ENCODE results near the gene BLMH.

Gene BLMH

GRCh38 chr17:30274887-30275286 is 16.9 kb downstream of the BLMH start:
- DNase-seq (ENCODE audit: low spot score) (no peak), ATAC-seq (ENCODE audit: low read depth) (no peak)
- Histone ChIP-seq H3K4me3 (ENCODE audit: severe bottlenecking) (no peak overlapping the region), H3K9me3 (ENCODE audit: severe bottlenecking) (no peaks in the 10 kb centered on the region), H3K4me1 (ENCODE audit: insufficient read depth, poor library complexity, severe bottlenecking) (no peaks in the 10 kb centered on the region), H3K36me3 (ENCODE audit: low read depth) (peaks cover 79% of the 10 kb centered on the region), H3K27me3 (ENCODE audit: insufficient read depth, poor library complexity, severe bottlenecking) (no peaks in the 10 kb centered on the region), H3K27ac (ENCODE audit: poor library complexity, severe bottlenecking) (no peak overlapping the region)
- no peak for TF ChIP-seq CTCF (IDR thresholded peaks at IDR 0.05; ENCODE audit: poor library complexity, severe bottlenecking)

GRCh38 chr17:30273373-30273772 is 18.4 kb downstream of the BLMH start:
- DNase-seq (ENCODE audit: low spot score) (no peak), ATAC-seq (ENCODE audit: low read depth) (no peak)
- no peaks in the 10 kb centered on the region for H3K27me3 ChIP-seq (ENCODE audit: insufficient read depth, poor library complexity, severe bottlenecking)
- H3K36me3 ChIP-seq (ENCODE audit: low read depth): peaks cover 77% of the 10 kb centered on the region
- H3K4me3 ChIP-seq (ENCODE audit: severe bottlenecking): no peak overlapping the region
- no peaks in the 10 kb centered on the region for H3K4me1 ChIP-seq (ENCODE audit: insufficient read depth, poor library complexity, severe bottlenecking)
- H3K27ac ChIP-seq (ENCODE audit: poor library complexity, severe bottlenecking): no peak overlapping the region
- H3K9me3 ChIP-seq (ENCODE audit: severe bottlenecking): no peaks in the 10 kb centered on the region
- no peak for TF ChIP-seq CTCF (IDR thresholded peaks at IDR 0.05; ENCODE audit: poor library complexity, severe bottlenecking)

GRCh38 chr17:30271102-30271501 is 20.6 kb downstream of the BLMH start:
- DNase-seq (ENCODE audit: low spot score): no peak
- TF ChIP-seq CTCF (IDR thresholded peaks at IDR 0.05; ENCODE audit: poor library complexity, severe bottlenecking): no peak
- no peak for ATAC-seq (ENCODE audit: low read depth)

GRCh38 chr17:30267625-30268024 is 24.1 kb downstream of the BLMH start:
- DNase-seq (ENCODE audit: low spot score): no peak
- Histone ChIP-seq H3K4me1 (ENCODE audit: insufficient read depth, poor library complexity, severe bottlenecking) (no peaks in the 10 kb centered on the region), H3K9me3 (ENCODE audit: severe bottlenecking) (no peaks in the 10 kb centered on the region), H3K27ac (ENCODE audit: poor library complexity, severe bottlenecking) (no peak overlapping the region), H3K4me3 (ENCODE audit: severe bottlenecking) (no peak overlapping the region), H3K36me3 (ENCODE audit: low read depth) (peaks cover 89% of the 10 kb centered on the region), H3K27me3 (ENCODE audit: insufficient read depth, poor library complexity, severe bottlenecking) (no peaks in the 10 kb centered on the region)
- TF ChIP-seq CTCF (IDR thresholded peaks at IDR 0.05; ENCODE audit: poor library complexity, severe bottlenecking): no peak
- ATAC-seq (ENCODE audit: low read depth): no peak

More at GRCh38 chr17:30271102-30271501, 20.6 kb downstream of the BLMH start:
- Histone ChIP-seq H3K36me3 (ENCODE audit: low read depth) (peaks cover 75% of the 10 kb centered on the region), H3K4me1 (ENCODE audit: insufficient read depth, poor library complexity, severe bottlenecking) (no peaks in the 10 kb centered on the region), H3K4me3 (ENCODE audit: severe bottlenecking) (no peak overlapping the region), H3K27me3 (ENCODE audit: insufficient read depth, poor library complexity, severe bottlenecking) (no peaks in the 10 kb centered on the region), H3K27ac (ENCODE audit: poor library complexity, severe bottlenecking) (no peak overlapping the region), H3K9me3 (ENCODE audit: severe bottlenecking) (no peaks in the 10 kb centered on the region)

GRCh38 chr17:30263552-30264333 is 28.0 kb downstream of the BLMH start:
- Histone ChIP-seq H3K27ac (ENCODE audit: poor library complexity, severe bottlenecking) (no peak overlapping the region), H3K27me3 (ENCODE audit: insufficient read depth, poor library complexity, severe bottlenecking) (no peaks in the 10 kb centered on the region), H3K9me3 (ENCODE audit: severe bottlenecking) (no peaks in the 10 kb centered on the region), H3K4me3 (ENCODE audit: severe bottlenecking) (no peak overlapping the region), H3K4me1 (ENCODE audit: insufficient read depth, poor library complexity, severe bottlenecking) (no peaks in the 10 kb centered on the region), H3K36me3 (ENCODE audit: low read depth) (peaks cover 73% of the 10 kb centered on the region)
- ATAC-seq (ENCODE audit: low read depth) (no peak), DNase-seq (ENCODE audit: low spot score) (no peak)
- no peak for TF ChIP-seq CTCF (IDR thresholded peaks at IDR 0.05; ENCODE audit: poor library complexity, severe bottlenecking)
